GM19025 (cell line): Measurements from ENCODE around the gene MSANTD3.
"Not testable (repeated sequence)": the region's sequence is repeated elsewhere in the genome, so short reads cannot be mapped to it uniquely, and the experiment has no call there.

Experiments used
- ATAC-seq: cut with Tn5 transposase; IDR thresholded peaks from one replicate; pipeline ENCODE4 v1.9.1; 2021; ENCODE audit warnings: mild to moderate bottlenecking, low read depth, moderate library complexity; ENCODE audit not compliant: unreplicated experiment

MSANTD3 gene

DNA sequence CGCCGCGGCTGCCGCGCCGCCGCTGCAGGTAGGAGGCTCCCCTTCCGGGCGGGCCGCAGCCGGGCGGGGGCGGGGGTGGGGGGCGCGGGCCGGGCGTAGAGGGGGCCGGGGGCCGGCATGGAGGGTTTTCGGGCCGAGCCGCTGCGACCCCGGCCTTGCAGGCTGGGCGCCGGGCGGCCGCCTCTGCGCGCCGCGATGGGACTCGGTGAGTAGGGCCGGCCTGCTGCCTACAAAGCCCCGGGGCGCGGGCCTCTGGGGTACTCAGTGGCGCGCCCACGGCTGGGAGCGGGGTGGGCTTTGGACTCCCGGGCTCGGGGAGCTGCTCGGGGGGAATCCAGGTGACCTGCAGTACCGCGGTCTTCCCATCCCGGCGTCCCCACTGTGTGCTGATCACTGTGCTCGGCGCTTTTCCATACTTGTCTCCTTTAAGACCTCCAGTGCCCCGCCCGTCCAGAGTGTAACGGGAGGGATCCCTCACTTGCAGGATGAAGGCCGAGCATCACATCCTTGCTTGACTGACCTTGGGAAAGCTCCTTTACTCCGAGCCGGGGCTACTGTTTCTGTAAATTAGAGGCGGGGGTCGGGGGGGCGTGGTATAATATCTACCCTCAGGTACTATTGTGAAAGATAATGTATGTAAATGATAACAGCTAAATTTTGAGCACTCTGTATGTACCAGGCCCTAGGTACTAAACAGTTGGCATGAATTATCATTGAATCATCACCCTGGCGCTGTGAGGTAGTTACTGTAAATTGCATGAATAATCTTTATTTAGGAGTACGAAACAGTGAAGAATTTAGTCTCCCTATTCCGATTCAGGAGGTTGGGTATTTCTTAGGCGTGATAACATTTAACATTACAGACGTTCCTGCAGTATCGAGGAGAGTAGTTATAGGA is 672 bp downstream of the MSANTD3 start:
- ATAC-seq = peak; percentile 59

DNA sequence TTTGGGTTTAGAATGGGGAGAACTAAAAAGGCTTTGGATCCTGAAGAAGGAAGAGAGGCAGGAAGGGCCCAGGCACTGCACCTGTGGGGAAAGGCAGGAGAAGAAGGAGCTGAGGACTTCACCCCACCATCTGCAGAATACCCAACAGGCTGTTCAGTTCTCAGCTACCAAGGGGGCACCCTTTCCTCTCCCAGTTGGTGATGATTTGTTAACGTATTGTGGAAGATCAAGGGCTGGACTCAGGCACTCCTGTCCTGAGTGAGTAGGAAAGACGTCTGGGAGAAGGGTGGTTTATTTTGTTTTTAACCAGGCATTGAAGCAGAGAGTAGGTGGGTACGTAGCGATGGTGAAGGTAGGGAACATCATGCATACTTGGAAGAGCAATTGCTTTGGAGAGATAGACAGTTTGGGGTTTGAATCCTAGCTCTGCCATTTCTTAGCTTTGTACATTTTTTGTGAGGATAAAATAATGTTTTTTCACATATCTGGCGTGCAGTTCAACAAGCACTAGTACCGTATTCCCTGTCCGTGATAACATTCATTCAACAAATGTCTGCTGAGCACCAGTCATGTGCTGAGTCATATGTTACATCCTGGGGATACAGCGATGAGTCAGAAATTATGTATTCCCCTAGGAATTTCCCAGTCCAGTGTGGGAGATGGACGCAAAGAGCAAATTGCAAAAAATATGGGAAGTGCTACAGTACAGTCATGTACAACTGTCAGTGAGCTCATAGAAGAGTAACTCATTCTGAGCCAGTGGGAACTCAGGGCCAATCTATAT is 2.1 kb downstream of the MSANTD3 start:
- ATAC-seq = no peak

DNA sequence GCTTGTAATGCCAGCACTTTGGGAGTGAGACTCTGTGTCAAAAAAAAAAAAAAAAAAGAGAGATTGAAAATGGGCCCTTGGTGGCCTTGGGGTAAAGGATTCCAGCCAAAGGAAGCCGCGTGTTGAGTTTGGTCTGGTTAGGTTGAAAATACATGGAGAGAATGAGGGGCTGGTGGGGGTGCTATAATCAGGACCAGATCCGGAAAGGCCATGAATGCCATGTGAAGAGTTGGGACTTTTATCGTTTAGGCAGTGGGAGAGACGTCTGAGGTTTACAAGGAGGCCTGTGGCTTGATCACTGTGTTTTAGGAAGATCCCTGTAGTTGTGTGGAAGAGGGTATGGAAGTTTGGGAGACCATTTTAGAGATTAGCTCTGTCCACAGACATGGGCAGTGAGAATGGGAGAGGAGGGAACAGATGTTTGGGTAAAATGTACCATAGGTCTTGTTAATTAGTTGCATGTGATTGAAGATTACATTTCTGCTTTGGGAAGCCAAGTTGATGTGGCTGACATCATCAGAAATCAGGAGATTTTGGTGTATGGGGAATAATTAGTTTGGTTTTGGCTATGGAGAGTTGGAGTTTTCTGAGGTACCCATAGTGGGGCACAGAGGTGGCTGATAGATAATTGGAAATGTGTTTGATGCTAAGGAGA is 3.5 kb downstream of the MSANTD3 start:
- no peak for ATAC-seq

DNA sequence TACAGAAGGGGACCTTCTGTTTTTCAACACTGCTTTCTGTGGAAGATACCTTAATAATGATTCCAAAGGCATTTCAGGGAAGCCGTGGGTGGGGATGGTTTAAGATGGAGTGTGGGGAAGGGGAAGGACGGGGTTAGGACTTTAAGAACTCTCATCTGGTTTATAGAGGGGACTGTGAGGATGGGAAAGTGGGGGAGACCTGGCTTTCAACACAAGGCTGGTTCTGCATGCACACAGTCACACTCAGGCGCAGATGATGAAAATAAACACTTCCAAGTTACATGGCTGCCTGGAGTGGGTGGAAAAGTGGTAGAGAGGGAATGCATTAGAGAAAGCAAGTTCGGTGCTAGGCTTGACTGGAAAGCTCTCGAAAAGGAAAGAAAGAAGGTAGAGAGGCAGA is 4.9 kb downstream of the MSANTD3 start:
- ATAC-seq = no peak

DNA sequence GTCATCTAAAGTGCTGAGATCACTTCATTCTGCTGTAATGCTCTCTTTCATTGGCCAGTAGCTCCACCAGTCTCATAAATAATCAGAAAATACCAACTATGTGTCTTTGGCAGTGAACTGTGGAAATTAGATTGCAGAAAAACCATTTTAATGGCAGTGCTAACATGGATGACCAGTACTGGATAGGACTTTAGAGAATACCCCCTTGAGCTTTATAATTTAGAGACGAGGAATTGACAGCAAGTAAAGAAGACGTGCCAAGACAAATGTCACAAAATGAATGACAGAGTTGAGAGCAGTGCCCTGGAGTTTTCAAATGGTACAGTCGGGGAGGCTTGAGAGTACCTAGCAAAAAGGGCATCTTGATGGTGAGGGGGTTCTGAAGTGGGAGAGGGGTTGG is 5.8 kb downstream of the MSANTD3 start:
- ATAC-seq = no peak

DNA sequence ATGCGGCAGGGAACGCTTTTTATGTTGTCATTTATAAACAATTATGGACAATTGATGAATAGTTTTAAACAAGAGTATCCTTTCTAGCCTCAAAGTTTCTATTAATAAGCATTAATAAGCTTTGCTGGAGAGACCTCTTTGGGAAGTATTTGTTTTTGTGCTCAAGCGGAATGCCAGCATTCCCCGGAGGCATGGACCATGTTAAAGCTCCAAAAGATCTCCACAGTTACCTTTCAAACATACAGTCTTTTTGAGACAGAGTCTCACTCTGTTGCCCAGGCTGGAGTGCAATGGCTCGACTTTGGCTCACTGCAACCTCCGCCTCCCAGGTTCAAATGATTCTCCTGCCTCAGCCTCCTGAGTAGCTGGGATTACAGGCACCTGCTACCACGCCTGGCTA is 9.6 kb downstream of the MSANTD3 start:
- no peak for ATAC-seq

DNA sequence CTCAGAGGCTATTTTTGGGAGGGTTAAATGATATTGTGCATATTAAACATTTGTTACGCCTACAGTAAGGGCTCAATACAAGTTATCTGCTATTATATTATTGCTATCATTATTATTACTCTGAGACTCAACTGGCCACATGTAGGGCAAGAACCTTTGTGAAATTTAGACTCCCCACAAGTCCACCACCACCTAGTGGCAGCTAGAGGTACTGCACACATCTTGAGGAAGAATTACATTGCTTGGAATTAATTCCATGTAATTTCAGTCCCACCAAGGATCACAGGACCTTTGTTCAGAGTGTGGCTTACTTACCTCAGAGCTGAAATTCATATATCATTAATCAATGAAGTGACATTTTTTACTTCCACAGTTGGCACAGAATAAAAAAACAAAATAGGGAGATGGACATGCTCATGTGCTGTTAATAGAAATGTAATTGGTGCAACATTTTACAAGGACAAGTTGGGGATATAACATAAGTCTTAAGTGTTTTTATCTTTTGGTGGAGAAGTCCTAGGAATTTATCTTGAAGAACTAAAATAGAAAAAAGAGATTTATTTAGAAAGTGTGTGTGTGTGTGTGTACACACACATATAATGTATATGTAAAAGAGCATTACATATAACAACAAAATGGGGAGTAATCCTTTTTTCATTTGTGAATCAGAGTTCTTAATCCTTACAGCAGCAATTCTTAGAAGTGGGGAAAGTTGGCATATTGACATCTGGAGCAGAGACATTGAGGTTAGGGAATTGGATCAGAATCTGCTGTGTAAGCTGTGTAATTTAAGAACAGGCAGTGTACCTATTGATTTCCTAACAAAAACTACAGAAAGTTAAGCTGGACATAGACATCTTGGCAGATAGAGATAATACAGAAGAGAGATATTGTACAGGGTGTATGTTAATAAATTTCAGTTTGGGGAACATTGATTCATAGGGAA is 11.2 kb downstream of the MSANTD3 start:
- peak; percentile 42 for ATAC-seq

DNA sequence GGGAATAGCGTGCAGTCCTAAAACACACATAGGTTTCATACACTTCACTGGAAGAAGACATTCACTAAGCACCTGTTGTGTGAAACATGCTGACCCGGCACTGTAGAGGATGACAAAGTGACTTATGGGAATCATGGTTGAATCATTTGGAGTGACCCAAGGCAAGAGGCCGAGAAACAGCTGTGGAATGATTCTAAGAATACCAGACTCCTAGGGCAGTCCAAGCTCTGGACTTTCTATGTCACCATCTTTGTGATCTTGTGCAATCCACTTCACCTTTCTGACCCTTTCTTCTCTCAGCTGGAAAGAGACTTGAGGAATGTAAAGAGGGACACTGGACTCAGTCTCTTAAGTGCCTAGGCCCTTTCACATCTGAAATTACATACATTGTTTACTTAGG is 13.1 kb downstream of the MSANTD3 start:
- no peak for ATAC-seq

DNA sequence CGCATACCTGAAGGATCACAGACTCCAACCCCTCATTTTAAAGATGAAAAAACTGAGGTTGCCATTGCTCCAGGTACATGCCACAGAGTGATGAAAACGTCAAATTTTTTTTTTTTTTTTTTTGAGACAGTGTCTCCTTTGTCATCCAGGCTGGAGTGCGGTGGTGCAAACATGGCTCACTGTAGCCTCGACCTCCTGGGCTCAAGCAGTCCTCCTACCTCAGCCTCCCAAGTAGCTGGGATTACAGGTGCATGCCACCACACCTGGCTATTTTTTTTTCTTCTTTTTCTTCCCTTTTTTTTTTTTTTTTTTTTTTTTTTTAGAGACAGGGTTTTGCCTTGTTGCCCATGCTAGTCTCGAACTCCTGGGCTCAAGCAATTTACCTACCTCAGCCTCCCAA is 13.5 kb downstream of the MSANTD3 start:
- ATAC-seq = not testable (repeated sequence)

DNA sequence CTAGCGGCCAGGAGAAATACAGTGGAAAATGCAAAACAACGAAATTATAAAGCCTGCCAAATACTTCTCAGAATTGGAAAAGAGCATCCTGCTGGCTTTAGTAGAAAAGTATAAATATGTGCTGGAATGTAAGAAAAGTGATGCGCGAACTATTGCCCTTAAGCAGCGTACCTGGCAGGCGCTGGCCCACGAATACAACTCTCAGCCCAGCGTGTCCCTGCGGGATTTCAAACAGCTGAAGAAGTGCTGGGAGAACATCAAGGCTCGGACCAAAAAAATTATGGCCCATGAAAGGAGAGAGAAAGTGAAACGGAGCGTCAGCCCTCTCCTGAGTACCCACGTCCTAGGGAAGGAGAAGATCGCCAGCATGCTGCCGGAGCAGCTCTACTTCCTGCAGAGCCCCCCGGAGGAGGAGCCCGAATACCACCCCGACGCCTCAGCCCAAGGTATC is 15.0 kb downstream of the MSANTD3 start:
- ATAC-seq = no peak

DNA sequence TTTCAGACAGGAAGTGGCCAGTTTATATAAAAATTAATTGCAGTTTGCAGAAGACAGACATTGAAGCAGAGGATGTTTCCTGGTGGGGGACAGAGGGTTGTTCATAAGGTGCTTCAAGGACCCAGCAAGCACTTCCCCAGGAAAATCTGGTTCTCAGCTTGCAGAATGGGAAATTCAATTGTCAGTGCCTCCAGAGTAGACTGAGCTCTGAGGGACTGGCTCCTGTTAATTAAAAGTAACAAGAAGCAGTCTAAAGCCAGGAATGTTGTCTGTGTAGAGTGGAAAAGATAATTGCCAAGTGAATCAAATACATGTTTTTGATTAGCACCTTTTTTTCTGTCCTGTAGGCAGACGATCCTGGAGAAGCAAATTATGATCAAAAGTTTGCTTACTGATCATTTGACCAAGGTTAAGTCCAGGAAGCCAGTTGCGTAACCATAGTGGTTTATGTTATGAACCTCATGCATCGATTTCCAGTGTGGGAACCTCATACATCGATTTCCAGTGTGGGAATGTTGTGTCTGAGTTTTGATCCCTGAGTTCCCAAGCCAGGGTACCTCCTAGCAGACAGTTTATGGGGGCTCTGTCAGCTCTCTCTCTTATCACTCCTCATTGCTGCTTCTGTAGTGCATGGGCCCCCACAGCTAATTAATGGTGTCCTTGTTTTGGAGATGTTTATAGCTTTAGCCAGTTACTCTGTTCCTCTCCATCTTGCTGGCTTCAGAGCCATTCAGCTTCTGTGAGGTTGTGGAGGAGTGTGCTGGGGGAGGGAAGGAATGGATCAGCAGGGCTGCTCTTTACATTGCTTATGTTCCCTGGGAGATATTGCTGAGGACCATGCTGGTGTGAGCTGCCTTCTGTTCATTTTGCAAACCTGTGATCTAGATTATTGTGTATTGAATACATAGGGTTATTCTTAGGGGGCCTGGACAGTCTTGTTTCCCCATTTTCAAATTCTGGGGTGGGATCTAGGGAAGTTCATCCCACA is 17.1 kb downstream of the MSANTD3 start:
- no peak for ATAC-seq

DNA sequence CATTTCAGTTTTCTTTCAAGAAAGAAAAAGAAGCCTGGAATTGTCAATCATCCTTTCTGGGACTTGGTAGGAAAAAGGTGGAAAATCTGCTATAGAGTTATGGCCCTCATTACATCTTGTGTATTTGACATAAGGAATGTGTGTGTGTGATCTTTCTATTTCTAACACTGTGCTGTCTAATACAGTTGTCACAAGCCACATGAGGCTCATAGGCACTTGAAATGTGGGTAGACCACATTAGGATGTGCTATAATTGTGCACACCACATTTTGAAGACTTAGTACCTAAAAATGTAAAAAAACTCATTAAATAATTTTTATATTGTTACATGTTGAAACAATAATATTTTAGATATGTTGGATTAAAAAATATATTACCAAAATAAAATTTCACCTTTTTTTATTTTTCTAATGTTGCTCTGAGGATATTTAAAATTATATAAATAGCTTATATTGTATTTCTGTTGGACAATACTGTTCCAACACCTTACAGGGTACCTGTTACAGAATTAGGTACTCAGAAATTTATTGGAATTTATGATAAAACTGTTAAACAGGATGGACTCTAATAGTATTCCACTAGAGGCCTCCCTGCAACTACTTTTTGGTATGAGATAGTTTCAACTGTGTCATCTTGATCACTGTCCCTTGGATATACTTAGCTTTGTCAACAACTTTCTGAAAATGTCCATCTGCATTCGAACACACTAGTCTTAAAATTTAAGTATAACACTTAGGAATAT is 18.4 kb downstream of the MSANTD3 start:
- ATAC-seq = no peak

DNA sequence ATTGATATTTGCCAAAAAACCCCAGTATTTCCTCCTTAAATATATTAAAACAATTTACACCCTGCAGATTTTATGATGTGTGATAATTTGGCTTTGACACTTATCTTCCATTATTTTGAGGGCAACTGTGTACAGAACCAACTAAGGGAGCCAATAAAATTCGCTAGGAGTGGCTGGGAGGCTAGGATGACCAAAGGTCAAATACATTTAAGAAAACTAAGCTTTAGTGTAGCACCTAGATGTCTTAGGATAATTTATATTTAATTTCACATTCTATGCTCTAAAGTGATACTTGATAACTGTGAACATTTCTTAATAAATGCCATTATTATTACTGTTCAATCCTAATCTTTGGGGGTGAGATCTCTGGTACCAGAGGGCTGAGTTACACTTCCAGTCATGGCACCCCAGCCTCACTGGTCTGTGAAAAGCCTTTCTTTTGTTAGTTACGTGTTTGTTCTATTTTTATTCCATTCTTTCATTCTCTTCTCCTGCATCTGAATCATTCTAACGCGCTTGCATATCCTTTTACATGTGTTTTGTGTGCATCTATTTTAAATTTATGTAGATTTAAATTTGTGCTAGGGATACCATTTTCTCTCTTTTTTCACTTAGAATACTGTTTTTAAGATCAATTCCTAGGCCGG is 19.1 kb downstream of the MSANTD3 start:
- no peak for ATAC-seq

DNA sequence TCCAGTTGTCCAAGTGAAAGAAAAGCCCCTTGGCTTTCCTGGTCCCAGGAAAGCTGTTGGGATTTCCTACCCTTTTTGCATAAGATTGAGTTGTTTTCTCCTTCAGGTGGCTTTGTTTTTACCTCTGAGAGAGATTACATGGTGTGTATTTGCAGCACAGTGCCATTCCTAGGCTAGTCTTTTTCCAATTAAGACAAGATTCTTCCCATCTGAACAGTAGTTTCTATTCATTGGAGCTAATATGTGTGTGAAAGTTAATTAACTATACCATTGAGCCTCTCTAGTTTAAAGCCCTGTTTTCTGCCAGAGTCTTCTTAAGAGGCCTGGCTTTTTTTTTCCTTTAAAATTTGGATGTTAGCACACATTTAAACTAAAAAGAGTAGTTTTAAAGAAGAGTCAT is 20.1 kb downstream of the MSANTD3 start:
- no peak for ATAC-seq

DNA sequence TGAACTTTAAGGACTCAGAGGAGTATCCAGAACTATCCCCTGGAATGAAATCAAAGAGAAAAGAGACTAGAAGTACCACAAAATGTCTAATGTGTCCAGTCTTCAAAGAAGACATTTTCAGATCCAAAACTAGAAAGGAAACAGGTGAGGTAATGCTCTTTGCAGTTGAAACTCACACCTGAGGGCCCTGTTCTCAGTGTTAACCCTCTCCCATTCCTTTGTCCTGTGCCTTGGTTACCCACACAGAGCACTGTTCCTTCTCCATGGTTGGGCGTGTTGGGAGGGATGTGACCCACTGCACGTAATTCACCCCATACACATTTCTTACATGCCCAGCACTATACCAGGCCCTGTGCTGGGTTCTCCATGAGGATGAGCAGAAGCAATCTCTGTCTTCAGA is 21.3 kb downstream of the MSANTD3 start:
- ATAC-seq = no peak

DNA sequence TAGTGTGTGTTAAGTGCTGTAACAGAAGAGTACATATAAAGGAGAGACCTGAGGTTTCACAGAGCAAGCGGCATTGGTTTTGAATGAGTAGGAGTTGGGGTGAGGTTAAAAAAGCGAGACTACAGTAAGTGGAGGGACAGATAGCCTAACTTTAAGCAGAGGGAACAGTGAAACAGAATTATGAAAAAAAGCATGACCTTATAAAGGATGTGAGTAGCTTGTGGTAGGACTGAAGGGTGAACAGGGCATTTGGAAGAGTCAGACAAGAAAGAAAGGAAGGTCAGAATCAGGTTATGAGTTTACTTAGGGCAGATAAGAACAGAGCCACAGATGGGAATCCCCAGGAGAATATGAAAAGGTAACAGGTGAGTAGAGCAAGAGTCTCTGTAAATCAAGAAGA is 22.5 kb downstream of the MSANTD3 start:
- ATAC-seq = no peak

DNA sequence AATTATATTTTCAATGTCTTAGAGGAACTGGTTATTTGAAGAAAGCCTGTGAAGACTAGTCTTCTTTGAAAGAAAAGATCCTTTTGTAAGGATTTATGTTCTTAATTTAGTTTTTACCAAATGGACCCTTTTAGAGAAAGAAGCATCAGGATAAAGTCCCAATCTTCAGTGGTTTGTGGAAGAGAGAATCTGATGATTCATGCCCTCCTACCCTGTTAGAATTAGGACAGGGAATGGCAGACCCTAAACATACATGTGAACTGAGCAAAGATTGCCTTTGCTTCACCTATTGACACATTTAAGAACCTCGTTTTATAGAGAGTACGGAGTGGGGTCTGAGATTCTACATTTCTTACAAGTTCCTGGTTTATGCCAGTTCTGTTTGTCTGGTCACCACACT is 26.0 kb downstream of the MSANTD3 start:
- ATAC-seq = no peak

DNA sequence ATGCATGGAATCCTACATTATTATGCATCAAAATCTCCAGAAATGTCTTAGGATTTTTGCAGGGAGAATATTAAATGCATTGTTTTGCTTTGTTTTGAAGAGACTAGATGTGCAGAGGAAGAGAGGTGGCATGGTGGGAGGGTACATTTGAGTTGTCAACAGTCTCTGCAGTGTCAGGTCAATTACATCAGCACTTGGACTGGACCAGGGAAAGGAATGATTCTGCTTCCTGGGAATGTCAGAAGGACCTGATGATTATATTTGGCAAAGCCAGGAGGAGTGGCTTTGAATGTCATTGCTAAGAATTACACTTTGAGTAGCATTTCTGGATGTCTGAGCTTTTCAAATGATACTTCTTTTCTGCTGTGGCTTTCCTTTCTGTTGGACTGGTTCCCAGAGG is 28.5 kb downstream of the MSANTD3 start:
- ATAC-seq = no peak
